Hepatocyte (in vitro differentiated cells): ENCODE measurements around the gene ZBTB16.

ENCODE experiments used
- EZH2 ChIP-seq: fragments of 200-600 bp; sonication (generic); IDR thresholded peaks from 2 replicates; pipeline ENCODE4 v1.6.1; 2016; ENCODE audit warnings: antibody characterized with exemption, mild to moderate bottlenecking, borderline replicate concordance
- TF ChIP-seq, protein P1 (sequence below): fragments of 200-600 bp; sonication (generic); IDR thresholded peaks from 2 replicates; pipeline ENCODE4 v1.5.1; 2016; ENCODE audit warnings: antibody characterized with exemption, mild to moderate bottlenecking; ENCODE audit not compliant: poor library complexity

DNA sequence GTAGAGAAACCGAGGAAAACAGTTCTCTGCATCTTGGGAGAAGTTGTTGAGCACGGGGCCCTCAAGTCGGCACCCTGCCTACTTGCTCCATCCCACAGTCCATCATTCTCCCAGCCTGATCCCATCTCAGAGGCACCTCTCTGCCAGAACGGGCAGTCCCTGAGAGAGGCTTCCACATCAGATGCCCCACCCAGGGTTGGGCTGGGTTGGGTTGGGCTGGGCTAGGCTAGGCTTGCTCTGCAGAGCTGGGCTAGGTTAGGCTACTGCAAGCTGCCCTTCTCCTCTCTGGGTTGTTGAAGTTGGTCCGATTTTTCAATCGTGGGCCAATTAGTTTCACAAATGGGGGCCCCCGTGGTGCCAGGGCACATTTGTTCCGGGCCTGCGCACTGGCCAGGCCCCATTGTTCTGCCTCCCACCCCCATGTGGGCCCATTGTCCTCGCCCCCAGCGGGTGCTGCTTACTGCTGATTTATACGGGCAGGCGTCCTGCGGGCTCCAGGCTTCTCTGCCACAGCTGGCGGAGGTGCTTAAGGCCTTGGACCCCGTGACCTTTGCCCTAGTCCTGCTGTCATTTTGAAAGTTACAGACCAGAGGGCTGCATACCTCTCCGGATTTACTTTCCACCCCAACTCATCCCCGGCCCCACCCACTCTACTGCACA is 173.0 kb downstream of the ZBTB16 start:
- TF ChIP-seq, protein P1, sequence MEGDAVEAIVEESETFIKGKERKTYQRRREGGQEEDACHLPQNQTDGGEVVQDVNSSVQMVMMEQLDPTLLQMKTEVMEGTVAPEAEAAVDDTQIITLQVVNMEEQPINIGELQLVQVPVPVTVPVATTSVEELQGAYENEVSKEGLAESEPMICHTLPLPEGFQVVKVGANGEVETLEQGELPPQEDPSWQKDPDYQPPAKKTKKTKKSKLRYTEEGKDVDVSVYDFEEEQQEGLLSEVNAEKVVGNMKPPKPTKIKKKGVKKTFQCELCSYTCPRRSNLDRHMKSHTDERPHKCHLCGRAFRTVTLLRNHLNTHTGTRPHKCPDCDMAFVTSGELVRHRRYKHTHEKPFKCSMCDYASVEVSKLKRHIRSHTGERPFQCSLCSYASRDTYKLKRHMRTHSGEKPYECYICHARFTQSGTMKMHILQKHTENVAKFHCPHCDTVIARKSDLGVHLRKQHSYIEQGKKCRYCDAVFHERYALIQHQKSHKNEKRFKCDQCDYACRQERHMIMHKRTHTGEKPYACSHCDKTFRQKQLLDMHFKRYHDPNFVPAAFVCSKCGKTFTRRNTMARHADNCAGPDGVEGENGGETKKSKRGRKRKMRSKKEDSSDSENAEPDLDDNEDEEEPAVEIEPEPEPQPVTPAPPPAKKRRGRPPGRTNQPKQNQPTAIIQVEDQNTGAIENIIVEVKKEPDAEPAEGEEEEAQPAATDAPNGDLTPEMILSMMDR = no peak
- TF ChIP-seq EZH2 = no peak
